Stimulated activated CD8-positive, alpha-beta memory T cell treated with anti-CD3 and anti-CD28 coated beads, Interleukin-12 subunit alpha, Interleukin-12 subunit beta, amount 100 ng/mL, for 1 hour (primary cell): ENCODE results near the gene MMP10.

Experiments
- DNase-seq: peaks from one replicate; pipeline ENCODE4 v3.0.0-alpha.2; 2020; ENCODE audit warnings: low read depth

The MMP10 gene

GRCh38 chr11:102780491-102780918 lies at the start of gene MMP10:
Gene MMP10 (minus strand): TSS chr11:102780628. CDS start chr11:102780591, 37 bp downstream.
- no peak for DNase-seq

GRCh38 chr11:102829316-102830000 lies 49.0 kb upstream of the MMP10 start:
- DNase-seq = no peak

- no peak for DNase-seq
These were observed 44.1 kb upstream of the MMP10 start for GRCh38 chr11:102824556-102824955.

- DNase-seq = no peak
These were observed 39.1 kb upstream of the MMP10 start for GRCh38 chr11:102819491-102819890.

GRCh38 chr11:102813484-102813883 lies 33.1 kb upstream of the MMP10 start:
- no peak for DNase-seq

- DNase-seq = no peak
These were observed 31.8 kb upstream of the MMP10 start for GRCh38 chr11:102812188-102812587.

GRCh38 chr11:102810950-102811660 lies 30.7 kb upstream of the MMP10 start:
- no peak for DNase-seq

- no peak for DNase-seq
These were observed 29.5 kb upstream of the MMP10 start for GRCh38 chr11:102809971-102810370.

- no peak for DNase-seq
These were observed 27.5 kb upstream of the MMP10 start for GRCh38 chr11:102807921-102808320.

GRCh38 chr11:102806296-102806695 lies 25.9 kb upstream of the MMP10 start:
- no peak for DNase-seq

GRCh38 chr11:102802341-102802740 lies 21.9 kb upstream of the MMP10 start:
- DNase-seq = no peak

GRCh38 chr11:102800767-102801166 lies 20.3 kb upstream of the MMP10 start:
- no peak for DNase-seq

- no peak for DNase-seq
These were observed 19.4 kb upstream of the MMP10 start for GRCh38 chr11:102799681-102800340.

GRCh38 chr11:102798012-102798746 lies 17.8 kb upstream of the MMP10 start, which contains the start of gene MMP1:
Gene MMP1 (minus strand): TSS chr11:102798160. CDS start chr11:102798092, 68 bp downstream.
- DNase-seq = no peak

- no peak for DNase-seq
These were observed 14.0 kb upstream of the MMP10 start for GRCh38 chr11:102794382-102794781.

GRCh38 chr11:102793677-102794290 lies 13.4 kb upstream of the MMP10 start:
- DNase-seq = no peak

GRCh38 chr11:102792604-102793003 lies 12.2 kb upstream of the MMP10 start:
- no peak for DNase-seq

- DNase-seq = no peak
These were observed 11.0 kb upstream of the MMP10 start for GRCh38 chr11:102791271-102792036.

GRCh38 chr11:102788334-102788995 lies 8.0 kb upstream of the MMP10 start:
- no peak for DNase-seq

- no peak for DNase-seq
These were observed 4.0 kb upstream of the MMP10 start for GRCh38 chr11:102784380-102784779.
